Skeletal muscle satellite cell (primary cell): ENCODE measurements around the gene CD4.

Experiments
- H3K27me3 ChIP-seq: 2 replicates; pipeline ENCODE4 v1.7.0; 2013; ENCODE audit warnings: low read length; ENCODE audit not compliant: control insufficient read depth, insufficient read depth
- H3K36me3 ChIP-seq: 2 replicates; pipeline ENCODE4 v1.7.0; 2013; ENCODE audit warnings: mild to moderate bottlenecking, control low read depth, low read length; ENCODE audit not compliant: insufficient read depth
- H3K4me1 ChIP-seq: 2 replicates; pipeline ENCODE4 v1.7.0; 2013; ENCODE audit warnings: low read length; ENCODE audit not compliant: control insufficient read depth, insufficient read depth
- H3K4me2 ChIP-seq: 2 replicates; pipeline ENCODE4 v1.7.0; 2013; ENCODE audit warnings: mild to moderate bottlenecking, low read length
- H3K4me3 ChIP-seq: 2 replicates; pipeline ENCODE4 v1.7.0; 2013; ENCODE audit warnings: low read length
- H3K9ac ChIP-seq: 2 replicates; pipeline ENCODE4 v1.7.0; 2013; ENCODE audit warnings: mild to moderate bottlenecking, low read depth, low read length, moderate library complexity
- H3K9me3 ChIP-seq: replicated peaks from 2 replicates; pipeline ENCODE4 v1.7.0; 2013; ENCODE audit warnings: mild to moderate bottlenecking, control low read depth, low read length

CD4 gene

GRCh38 chr12:6799147-6799546, 9.8 kb downstream of the CD4 start:
- H3K4me1 ChIP-seq: no peaks in the 10 kb centered on the region
- no peak overlapping the region for H3K9ac ChIP-seq
- no peaks in the 10 kb centered on the region for H3K36me3 ChIP-seq
- H3K4me2 ChIP-seq: no peak overlapping the region
- H3K27me3 ChIP-seq: peaks cover 23% of the 10 kb centered on the region
- H3K9me3 ChIP-seq: no peaks in the 10 kb centered on the region
- no peak overlapping the region for H3K4me3 ChIP-seq

- Histone ChIP-seq H3K4me3 (no peak overlapping the region), H3K9ac (no peak overlapping the region), H3K36me3 (no peaks in the 10 kb centered on the region)
Measured at GRCh38 chr12:6807170-6807569, 17.8 kb downstream of the CD4 start.

GRCh38 chr12:6809056-6809455, 19.7 kb downstream of the CD4 start:
- Histone ChIP-seq H3K9me3 (no peaks in the 10 kb centered on the region), H3K4me2 (no peak overlapping the region), H3K36me3 (no peaks in the 10 kb centered on the region), H3K4me1 (no peaks in the 10 kb centered on the region), H3K4me3 (no peak overlapping the region), H3K27me3 (peaks cover 39% of the 10 kb centered on the region), H3K9ac (no peak overlapping the region)

More at GRCh38 chr12:6807170-6807569, 17.8 kb downstream of the CD4 start:
- peaks cover 29% of the 10 kb centered on the region for H3K27me3 ChIP-seq
- no peaks in the 10 kb centered on the region for H3K9me3 ChIP-seq
- H3K4me1 ChIP-seq: no peaks in the 10 kb centered on the region
- H3K4me2 ChIP-seq: no peak overlapping the region

- Histone ChIP-seq H3K4me2 (no peak overlapping the region), H3K4me1 (no peaks in the 10 kb centered on the region), H3K36me3 (no peaks in the 10 kb centered on the region), H3K27me3 (peaks cover 55% of the 10 kb centered on the region), H3K9me3 (no peaks in the 10 kb centered on the region), H3K4me3 (no peak overlapping the region), H3K9ac (no peak overlapping the region)
Measured at GRCh38 chr12:6810758-6811157, 21.4 kb downstream of the CD4 start.

- Histone ChIP-seq H3K9ac (no peak overlapping the region), H3K4me1 (no peaks in the 10 kb centered on the region), H3K4me3 (no peak overlapping the region), H3K4me2 (no peak overlapping the region), H3K27me3 (peaks cover 52% of the 10 kb centered on the region), H3K9me3 (no peaks in the 10 kb centered on the region), H3K36me3 (no peaks in the 10 kb centered on the region)
Measured at GRCh38 chr12:6813363-6813762, 24.0 kb downstream of the CD4 start.

- Histone ChIP-seq H3K27me3 (peaks cover 31% of the 10 kb centered on the region), H3K4me2 (no peak overlapping the region), H3K9ac (no peak overlapping the region), H3K36me3 (no peaks in the 10 kb centered on the region), H3K4me1 (peaks cover 18% of the 10 kb centered on the region), H3K9me3 (no peaks in the 10 kb centered on the region), H3K4me3 (no peak overlapping the region)
Measured at GRCh38 chr12:6816598-6816997, 27.3 kb downstream of the CD4 start.

- Histone ChIP-seq H3K4me2 (no peak overlapping the region), H3K4me1 (peaks cover 22% of the 10 kb centered on the region), H3K9me3 (no peaks in the 10 kb centered on the region), H3K27me3 (peaks cover 35% of the 10 kb centered on the region), H3K4me3 (no peak overlapping the region), H3K36me3 (no peaks in the 10 kb centered on the region), H3K9ac (no peak overlapping the region)
Measured at GRCh38 chr12:6817098-6817497, 27.8 kb downstream of the CD4 start.

GRCh38 chr12:6817662-6818157, 28.4 kb downstream of the CD4 start:
- Histone ChIP-seq H3K4me3 (no peak overlapping the region), H3K36me3 (no peaks in the 10 kb centered on the region), H3K9ac (no peak overlapping the region), H3K9me3 (no peaks in the 10 kb centered on the region), H3K4me1 (peaks cover 25% of the 10 kb centered on the region), H3K27me3 (peaks cover 39% of the 10 kb centered on the region), H3K4me2 (no peak overlapping the region)

- Histone ChIP-seq H3K4me1 (peaks cover 25% of the 10 kb centered on the region), H3K36me3 (no peaks in the 10 kb centered on the region), H3K9me3 (no peaks in the 10 kb centered on the region), H3K9ac (no peak overlapping the region), H3K4me3 (no peak overlapping the region), H3K4me2 (no peak overlapping the region), H3K27me3 (peaks cover 42% of the 10 kb centered on the region)
Measured at GRCh38 chr12:6818222-6818621, 28.9 kb downstream of the CD4 start.

- H3K4me2 ChIP-seq: no peak overlapping the region
- H3K4me1 ChIP-seq: peaks cover 25% of the 10 kb centered on the region
- H3K4me3 ChIP-seq: no peak overlapping the region
- H3K27me3 ChIP-seq: peaks cover 43% of the 10 kb centered on the region
- no peaks in the 10 kb centered on the region for H3K9me3 ChIP-seq
- no peak overlapping the region for H3K9ac ChIP-seq
- H3K36me3 ChIP-seq: no peaks in the 10 kb centered on the region
Measured at GRCh38 chr12:6818645-6819044, 29.3 kb downstream of the CD4 start.

- H3K4me3 ChIP-seq: no peak overlapping the region
- peaks cover 25% of the 10 kb centered on the region for H3K4me1 ChIP-seq
- no peaks in the 10 kb centered on the region for H3K9me3 ChIP-seq
- no peaks in the 10 kb centered on the region for H3K36me3 ChIP-seq
- no peak overlapping the region for H3K9ac ChIP-seq
- H3K4me2 ChIP-seq: no peak overlapping the region
- H3K27me3 ChIP-seq: peaks cover 36% of the 10 kb centered on the region
Measured at GRCh38 chr12:6819106-6820030, 30.0 kb downstream of the CD4 start.

- H3K4me3 ChIP-seq: no peak overlapping the region
- H3K4me2 ChIP-seq: no peak overlapping the region
- peaks cover 32% of the 10 kb centered on the region for H3K27me3 ChIP-seq
- peaks cover 30% of the 10 kb centered on the region for H3K4me1 ChIP-seq
- H3K9ac ChIP-seq: no peak overlapping the region
- no peaks in the 10 kb centered on the region for H3K36me3 ChIP-seq
- no peaks in the 10 kb centered on the region for H3K9me3 ChIP-seq
Measured at GRCh38 chr12:6820166-6820565, 30.8 kb downstream of the CD4 start.
